GM23248 (cell line): ENCODE measurements around the gene FRMPD4. TPM values are rescaled to one million over a fixed set of nuclear protein-coding genes. Genes with fewer than 3 reads are reported as not detected.

ENCODE experiments used
- DNase-seq: peaks from one replicate; pipeline ENCODE4 v3.0.0-alpha.2; 2015
- H2AFZ ChIP-seq: fragments of 200-600 bp; sonication (generic); 2 replicates; pipeline ENCODE4 v1.6.1; 2016; ENCODE audit warnings: antibody characterized with exemption
- H3F3A ChIP-seq: fragments of 200-600 bp; sonication (generic); 2 replicates; pipeline ENCODE4 v1.6.1; 2016; ENCODE audit warnings: mild to moderate bottlenecking, antibody characterized with exemption, mixed run types; ENCODE audit not compliant: insufficient read depth
- H3K27ac ChIP-seq: fragments of 200-600 bp; sonication (generic); 2 replicates; pipeline ENCODE4 v1.5.1; 2016; ENCODE audit warnings: mild to moderate bottlenecking
- H3K27me3 ChIP-seq: fragments of 200-600 bp; sonication (generic); replicated peaks from 2 replicates; pipeline ENCODE4 v1.6.1; 2016; ENCODE audit warnings: mild to moderate bottlenecking; ENCODE audit not compliant: insufficient read depth
- H3K36me3 ChIP-seq: fragments of 200-600 bp; sonication (generic); 2 replicates; pipeline ENCODE4 v1.6.1; 2016; ENCODE audit warnings: low read depth, mild to moderate bottlenecking
- H3K4me1 ChIP-seq: fragments of 200-600 bp; sonication (generic); 2 replicates; pipeline ENCODE4 v1.6.1; 2016; ENCODE audit warnings: mild to moderate bottlenecking; ENCODE audit not compliant: insufficient read depth
- H3K4me2 ChIP-seq: fragments of 200-600 bp; sonication (generic); one replicate; pipeline ENCODE4 v1.6.1; 2016; ENCODE audit warnings: mild to moderate bottlenecking; ENCODE audit not compliant: unreplicated experiment
- H3K4me3 ChIP-seq: fragments of 200-600 bp; sonication (generic); 2 replicates; pipeline ENCODE4 v1.5.1; 2016; ENCODE audit warnings: mild to moderate bottlenecking
- H3K79me2 ChIP-seq: fragments of 200-600 bp; sonication (generic); 2 replicates; pipeline ENCODE4 v1.6.1; 2016; ENCODE audit warnings: mild to moderate bottlenecking; ENCODE audit not compliant: insufficient read depth
- H3K9ac ChIP-seq: fragments of 200-600 bp; sonication (generic); 2 replicates; pipeline ENCODE4 v1.6.1; 2016; ENCODE audit warnings: mild to moderate bottlenecking
- H3K9me2 ChIP-seq: fragments of 200-600 bp; sonication (generic); 2 replicates; pipeline ENCODE4 v1.6.1; 2016; ENCODE audit warnings: mixed run types, mild to moderate bottlenecking, moderate library complexity; ENCODE audit not compliant: insufficient read depth
- H3K9me3 ChIP-seq: fragments of 200-600 bp; sonication (generic); one replicate; pipeline ENCODE4 v1.6.1; 2017; ENCODE audit warnings: low read depth
- H4K20me1 ChIP-seq: fragments of 200-600 bp; sonication (generic); 2 replicates; pipeline ENCODE4 v1.6.0; 2016; ENCODE audit not compliant: insufficient read depth
- EZH2 ChIP-seq: fragments of 200-600 bp; sonication (generic); IDR thresholded peaks from 2 replicates; pipeline ENCODE4 v1.6.1; 2018; ENCODE audit warnings: antibody characterized with exemption, mild to moderate bottlenecking; ENCODE audit not compliant: insufficient read depth, poor library complexity, severe bottlenecking
- EZH2phosphoT487 ChIP-seq: fragments of 200-600 bp; sonication (generic); IDR thresholded peaks from 2 replicates; pipeline ENCODE4 v1.6.1; 2018; ENCODE audit warnings: antibody characterized with exemption, moderate library complexity, mild to moderate bottlenecking, low read depth; ENCODE audit not compliant: insufficient read depth
- WGBS, 2 experiments: methylation state at CpG; one replicate each; pipeline ENCODE4 v1.1.6; 2015 to 2017; ENCODE audit warnings: low lambda C conversion rate in 2 of 2, low coverage in 1 of 2; ENCODE audit errors: missing lambda C conversion rate in 2 of 2; 5-methylcytosine and 5-hydroxymethylcytosine counted together
- in situ Hi-C: fragments of 300-500 bp; cut with MboI; formaldehyde crosslinking; loops from 2 replicates; pipeline ENCODE4 v1.15.0; 2020
- polyA plus RNA-seq: library from polyadenylated mRNA; unstranded; fragments of >200 nt; fragmentation: Nextera tagmentation; extraction: Ambion mirVana; gene quantifications from 2 replicates; pipeline ENCODE4 v1.2.1, GENCODE V29; 2016
- total RNA-seq: library from RNA; depleted of rRNA; stranded (reverse); fragments of >200 nt; shearing (Covaris generic); gene quantifications from 2 replicates; pipeline ENCODE4 v1.2.3, GENCODE V29; 2014

The FRMPD4 gene
- total and polyA plus RNA-seq, 2 experiments from 2014 or later = 0.04 TPM; not detected in 1

- no peaks in the 10 kb centered on the region for H3K9me2 ChIP-seq
- H3K4me3 ChIP-seq = no peak overlapping the region
- no peak for TF ChIP-seq EZH2phosphoT487
- TF ChIP-seq EZH2 = no peak
- no peaks in the 10 kb centered on the region for H3K27me3 ChIP-seq
- no peaks in the 10 kb centered on the region for H3K9me3 ChIP-seq
- H3K36me3 ChIP-seq = no peaks in the 10 kb centered on the region
- DNase-seq = peak; percentile 6
- no peak overlapping the region for H2AFZ ChIP-seq
- no peak overlapping the region for H3K9ac ChIP-seq
- in situ Hi-C loops = no loop called here
- no peaks in the 10 kb centered on the region for H4K20me1 ChIP-seq
- H3K79me2 ChIP-seq = no peaks in the 10 kb centered on the region
- H3K4me2 ChIP-seq = no peak overlapping the region
- no peaks in the 10 kb centered on the region for H3F3A ChIP-seq
- H3K27ac ChIP-seq = no peak overlapping the region
- H3K4me1 ChIP-seq = no peaks in the 10 kb centered on the region
- WGBS, 2 experiments = 0 to 2% methylated on average over 3 of the region's 3 CpGs
Measured at GRCh38 chrX:12210971-12211370, 72.7 kb downstream of the FRMPD4 start.

GRCh38 chrX:12223650-12224049 lies 85.4 kb downstream of the FRMPD4 start:
- Histone ChIP-seq H4K20me1 (no peaks in the 10 kb centered on the region), H3K9me2 (no peaks in the 10 kb centered on the region), H3K4me2 (no peak overlapping the region), H3K79me2 (no peaks in the 10 kb centered on the region), H3K4me3 (no peak overlapping the region), H3K27ac (no peak overlapping the region), H3K36me3 (no peaks in the 10 kb centered on the region), H3K4me1 (no peaks in the 10 kb centered on the region), H3K27me3 (no peaks in the 10 kb centered on the region), H3K9me3 (no peaks in the 10 kb centered on the region), H3K9ac (no peak overlapping the region), H2AFZ (no peak overlapping the region), H3F3A (no peaks in the 10 kb centered on the region)
- 15 to 33% methylated on average over 4 of the region's 4 CpGs for WGBS, 2 experiments
- no peak for DNase-seq
- in situ Hi-C loops = no loop called here
- TF ChIP-seq EZH2phosphoT487 = no peak
- TF ChIP-seq EZH2 = no peak

- Histone ChIP-seq H3K9ac (no peak overlapping the region), H4K20me1 (no peaks in the 10 kb centered on the region), H3K4me2 (no peak overlapping the region), H3K79me2 (no peaks in the 10 kb centered on the region), H3K4me3 (no peak overlapping the region), H3F3A (no peaks in the 10 kb centered on the region), H3K9me3 (no peaks in the 10 kb centered on the region), H3K4me1 (no peaks in the 10 kb centered on the region), H3K27ac (no peak overlapping the region), H2AFZ (no peak overlapping the region), H3K27me3 (no peaks in the 10 kb centered on the region), H3K9me2 (no peaks in the 10 kb centered on the region), H3K36me3 (no peaks in the 10 kb centered on the region)
- in situ Hi-C loops = no loop called here
- 7 to 21% methylated on average over 1 of the region's 1 CpG for WGBS, 2 experiments
- no peak for DNase-seq
- TF ChIP-seq EZH2phosphoT487 = no peak
- TF ChIP-seq EZH2 = no peak
Measured at GRCh38 chrX:12225107-12225506, 86.8 kb downstream of the FRMPD4 start.

- Histone ChIP-seq H4K20me1 (no peaks in the 10 kb centered on the region), H3K27ac (no peak overlapping the region), H3K27me3 (no peaks in the 10 kb centered on the region), H3F3A (no peaks in the 10 kb centered on the region), H3K9ac (no peak overlapping the region), H3K36me3 (no peaks in the 10 kb centered on the region), H3K9me2 (no peaks in the 10 kb centered on the region), H3K4me1 (no peaks in the 10 kb centered on the region), H3K9me3 (no peaks in the 10 kb centered on the region), H3K4me2 (no peak overlapping the region), H3K4me3 (no peak overlapping the region), H3K79me2 (no peaks in the 10 kb centered on the region), H2AFZ (no peak overlapping the region)
- no peak for DNase-seq
- in situ Hi-C loops = no loop called here
- 21 to 28% methylated on average over 2 of the region's 2 CpGs for WGBS, 2 experiments
- no peak for TF ChIP-seq EZH2
- no peak for TF ChIP-seq EZH2phosphoT487
Measured at GRCh38 chrX:12227412-12228041, 89.3 kb downstream of the FRMPD4 start.
